Measurements from ENCODE around the gene UBALD2. TPM values are rescaled to one million over a fixed set of nuclear protein-coding genes. Genes with fewer than 3 reads are reported as not detected.

UBALD2 gene
- total and polyA plus RNA-seq, 2 of the 13 experiments (the other 11 are each of a cell fraction or from before 2014, with no cell fraction given): 3.3 to 89.7 TPM

DNA sequence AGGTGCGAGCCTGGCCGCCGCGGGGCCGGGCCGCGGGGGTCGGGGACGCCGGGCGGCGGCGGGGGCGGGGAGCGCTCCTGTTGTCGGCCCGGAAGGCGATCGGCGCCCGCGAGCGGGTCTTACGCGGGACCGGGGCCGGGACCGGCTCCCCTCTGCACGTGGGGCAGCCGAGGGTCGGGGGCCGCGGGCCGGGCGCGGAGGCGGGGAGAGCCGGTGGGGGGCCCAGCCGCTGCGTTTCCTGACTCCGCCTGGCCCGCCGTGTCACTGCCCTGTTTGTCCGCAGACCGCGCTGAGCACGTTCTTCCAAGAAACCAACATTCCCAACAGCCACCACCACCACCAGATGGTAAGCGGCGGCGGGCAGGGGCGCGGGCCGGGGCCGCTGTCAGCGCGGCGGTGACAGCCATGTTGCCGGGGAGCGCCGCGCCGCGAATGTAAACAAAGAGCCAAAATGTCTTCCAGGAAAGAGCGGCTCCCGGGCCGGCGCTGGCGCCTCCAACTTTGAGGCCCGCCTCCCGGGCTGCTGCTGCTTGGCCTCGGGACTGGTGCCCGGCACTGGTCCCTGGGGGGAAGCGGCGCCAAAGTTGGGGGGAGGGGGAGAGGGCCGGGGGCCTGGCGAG, 586 bp downstream of the UBALD2 start (continued):
- TF ChIP-seq TAF1 (CRISPR knock-in tag; IDR thresholded peaks at IDR 0.05) (peak; percentile 58; the same call in 1 of the 2 replicates), EZH2 (conservative IDR thresholded peaks at IDR 0.05; ENCODE audit: low read depth, low read length) (no peak), ZSCAN20 (CRISPR knock-in tag; IDR thresholded peaks at IDR 0.05; ENCODE audit: borderline replicate concordance) (peak; percentile 57; the same call in 1 of the 2 replicates), YEATS4 (CRISPR knock-in tag; IDR thresholded peaks at IDR 0.05; ENCODE audit: borderline replicate concordance) (no peak), ZNF224 (CRISPR knock-in tag; IDR thresholded peaks at IDR 0.05) (no peak), GATAD1 (CRISPR knock-in tag; IDR thresholded peaks at IDR 0.05) (no peak), SOX6 (IDR thresholded peaks at IDR 0.05) (no peak), SOX6 (CRISPR knock-in tag; IDR thresholded peaks at IDR 0.05) (no peak)
- TF ChIP-seq, protein P1, sequence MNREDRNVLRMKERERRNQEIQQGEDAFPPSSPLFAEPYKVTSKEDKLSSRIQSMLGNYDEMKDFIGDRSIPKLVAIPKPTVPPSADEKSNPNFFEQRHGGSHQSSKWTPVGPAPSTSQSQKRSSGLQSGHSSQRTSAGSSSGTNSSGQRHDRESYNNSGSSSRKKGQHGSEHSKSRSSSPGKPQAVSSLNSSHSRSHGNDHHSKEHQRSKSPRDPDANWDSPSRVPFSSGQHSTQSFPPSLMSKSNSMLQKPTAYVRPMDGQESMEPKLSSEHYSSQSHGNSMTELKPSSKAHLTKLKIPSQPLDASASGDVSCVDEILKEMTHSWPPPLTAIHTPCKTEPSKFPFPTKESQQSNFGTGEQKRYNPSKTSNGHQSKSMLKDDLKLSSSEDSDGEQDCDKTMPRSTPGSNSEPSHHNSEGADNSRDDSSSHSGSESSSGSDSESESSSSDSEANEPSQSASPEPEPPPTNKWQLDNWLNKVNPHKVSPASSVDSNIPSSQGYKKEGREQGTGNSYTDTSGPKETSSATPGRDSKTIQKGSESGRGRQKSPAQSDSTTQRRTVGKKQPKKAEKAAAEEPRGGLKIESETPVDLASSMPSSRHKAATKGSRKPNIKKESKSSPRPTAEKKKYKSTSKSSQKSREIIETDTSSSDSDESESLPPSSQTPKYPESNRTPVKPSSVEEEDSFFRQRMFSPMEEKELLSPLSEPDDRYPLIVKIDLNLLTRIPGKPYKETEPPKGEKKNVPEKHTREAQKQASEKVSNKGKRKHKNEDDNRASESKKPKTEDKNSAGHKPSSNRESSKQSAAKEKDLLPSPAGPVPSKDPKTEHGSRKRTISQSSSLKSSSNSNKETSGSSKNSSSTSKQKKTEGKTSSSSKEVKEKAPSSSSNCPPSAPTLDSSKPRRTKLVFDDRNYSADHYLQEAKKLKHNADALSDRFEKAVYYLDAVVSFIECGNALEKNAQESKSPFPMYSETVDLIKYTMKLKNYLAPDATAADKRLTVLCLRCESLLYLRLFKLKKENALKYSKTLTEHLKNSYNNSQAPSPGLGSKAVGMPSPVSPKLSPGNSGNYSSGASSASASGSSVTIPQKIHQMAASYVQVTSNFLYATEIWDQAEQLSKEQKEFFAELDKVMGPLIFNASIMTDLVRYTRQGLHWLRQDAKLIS (CRISPR knock-in tag; IDR thresholded peaks at IDR 0.05): no peak

All from HepG2 (cell line).